Measurements from ENCODE around the gene DNA2.

GRCh38 chr10:68442971-68443370, 28.8 kb downstream of the DNA2 start:
- TF ChIP-seq ZNF274 (IDR thresholded peaks at IDR 0.05; ENCODE audit: low read depth, low read length) (no peak), SUZ12 (IDR thresholded peaks at IDR 0.05; ENCODE audit: extremely low read depth, insufficient read depth, insufficient read length) (no peak)
